ENCODE data around the gene FYN. TPM values are rescaled to one million over a fixed set of nuclear protein-coding genes. Genes with fewer than 3 reads are reported as not detected.

Gene FYN
- total RNA-seq, 4 donors from 2014 or later = 56.3 to 96.4 (median 81.8) TPM

DNA sequence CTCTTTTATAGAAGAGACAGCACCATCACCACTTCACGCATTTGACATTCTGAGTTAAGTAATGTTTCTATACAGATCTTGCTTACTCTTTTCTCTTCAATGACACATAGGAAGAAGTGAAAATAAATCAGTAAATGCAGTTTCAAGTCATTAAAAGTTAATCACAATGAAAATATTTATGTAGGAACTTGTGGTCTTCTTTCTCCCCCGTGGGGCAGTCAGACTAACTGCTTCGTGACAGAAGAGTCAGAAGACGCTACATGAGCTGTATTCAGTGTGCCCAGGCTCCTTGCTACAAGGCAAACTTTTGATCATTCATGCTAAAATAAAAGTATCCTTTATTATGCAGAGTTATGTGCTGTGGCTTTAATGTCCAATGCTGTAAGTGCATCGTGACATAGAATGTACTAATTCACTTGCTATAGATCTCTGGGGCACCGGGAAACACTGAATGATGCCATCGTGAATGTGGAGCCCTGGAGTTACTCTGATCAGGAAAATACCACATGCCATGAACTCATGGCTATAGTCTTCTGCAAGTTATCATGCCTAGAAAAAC is 149.8 kb downstream of the FYN start:
- H3K4me3 ChIP-seq (ENCODE audit: low read depth, poor library complexity, severe bottlenecking) = no peak overlapping the region
- WGBS, 2 donors = 75 to 78% methylated on average over 7 of the region's 7 CpGs
- intact Hi-C loops (cut with DNase I; ENCODE audit: low total_unique reads) = no loop called here
- no peak for DNase-seq (ENCODE audit: low spot score in 2 of 2)
- TF ChIP-seq, protein P1, sequence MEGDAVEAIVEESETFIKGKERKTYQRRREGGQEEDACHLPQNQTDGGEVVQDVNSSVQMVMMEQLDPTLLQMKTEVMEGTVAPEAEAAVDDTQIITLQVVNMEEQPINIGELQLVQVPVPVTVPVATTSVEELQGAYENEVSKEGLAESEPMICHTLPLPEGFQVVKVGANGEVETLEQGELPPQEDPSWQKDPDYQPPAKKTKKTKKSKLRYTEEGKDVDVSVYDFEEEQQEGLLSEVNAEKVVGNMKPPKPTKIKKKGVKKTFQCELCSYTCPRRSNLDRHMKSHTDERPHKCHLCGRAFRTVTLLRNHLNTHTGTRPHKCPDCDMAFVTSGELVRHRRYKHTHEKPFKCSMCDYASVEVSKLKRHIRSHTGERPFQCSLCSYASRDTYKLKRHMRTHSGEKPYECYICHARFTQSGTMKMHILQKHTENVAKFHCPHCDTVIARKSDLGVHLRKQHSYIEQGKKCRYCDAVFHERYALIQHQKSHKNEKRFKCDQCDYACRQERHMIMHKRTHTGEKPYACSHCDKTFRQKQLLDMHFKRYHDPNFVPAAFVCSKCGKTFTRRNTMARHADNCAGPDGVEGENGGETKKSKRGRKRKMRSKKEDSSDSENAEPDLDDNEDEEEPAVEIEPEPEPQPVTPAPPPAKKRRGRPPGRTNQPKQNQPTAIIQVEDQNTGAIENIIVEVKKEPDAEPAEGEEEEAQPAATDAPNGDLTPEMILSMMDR (IDR thresholded peaks at IDR 0.05) = no peak

DNA sequence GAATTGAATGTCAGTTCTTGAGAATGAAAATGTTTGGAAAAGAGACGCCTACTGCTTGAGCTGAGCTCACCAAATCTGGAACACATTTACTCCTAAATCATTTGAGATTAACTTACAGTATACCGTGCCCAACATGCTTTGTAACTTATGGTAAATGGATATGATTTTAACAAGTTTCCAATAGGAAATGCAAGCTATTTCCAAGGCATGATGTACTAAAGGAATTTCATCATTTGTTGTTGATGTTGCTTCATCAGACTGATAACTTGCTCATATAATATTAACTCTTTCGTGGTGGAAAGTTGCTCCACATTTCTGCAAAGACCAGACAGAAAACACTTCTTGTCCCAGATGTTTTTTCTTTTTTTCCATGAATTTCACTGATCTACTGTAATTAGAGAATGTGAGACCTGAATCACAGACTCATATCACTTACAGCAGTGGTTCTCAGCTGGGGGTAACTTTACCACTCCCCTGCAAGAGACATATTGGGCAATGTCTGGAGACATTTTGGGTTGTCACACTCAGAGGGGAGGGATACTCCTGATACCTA is 151.0 kb downstream of the FYN start:
- DNase-seq (ENCODE audit: low spot score in 2 of 2) = no peak
- WGBS, 2 donors = 34 to 39% methylated on average over 3 of the region's 3 CpGs
- intact Hi-C loops (cut with DNase I; ENCODE audit: low total_unique reads) = no loop called here
- H3K4me3 ChIP-seq (ENCODE audit: low read depth, poor library complexity, severe bottlenecking) = no peak overlapping the region
- TF ChIP-seq, protein P1 (IDR thresholded peaks at IDR 0.05) = no peak
- TF ChIP-seq POLR2A (IDR thresholded peaks at IDR 0.05) = no peak

DNA sequence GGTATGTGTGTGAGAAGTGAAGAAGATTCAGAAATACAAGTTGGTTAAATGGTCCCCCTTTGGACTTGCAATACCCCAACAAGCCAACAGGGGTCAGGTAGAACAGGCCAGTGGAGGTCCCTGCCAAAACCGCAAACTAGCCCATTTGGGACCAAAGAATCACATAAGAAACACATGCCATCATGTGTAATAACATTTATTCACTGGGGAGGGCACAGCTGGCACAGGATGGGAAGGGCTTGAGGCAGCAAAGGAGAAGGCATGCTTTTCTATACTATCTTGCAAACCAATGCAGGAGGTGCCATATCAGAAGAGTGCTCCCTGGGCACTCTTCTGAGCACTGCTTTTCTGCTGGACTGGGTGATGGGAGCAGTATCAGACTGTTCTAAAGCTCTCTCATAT is 151.5 kb downstream of the FYN start:
- WGBS, 2 donors = 56% methylated on average over 1 of the region's 1 CpG
- intact Hi-C loops (cut with DNase I; ENCODE audit: low total_unique reads) = no loop called here
- DNase-seq (ENCODE audit: low spot score in 2 of 2) = no peak
- TF ChIP-seq, protein P1 (IDR thresholded peaks at IDR 0.05) = no peak
- no peak for TF ChIP-seq POLR2A (IDR thresholded peaks at IDR 0.05)
- H3K4me3 ChIP-seq (ENCODE audit: low read depth, poor library complexity, severe bottlenecking) = no peak overlapping the region

DNA sequence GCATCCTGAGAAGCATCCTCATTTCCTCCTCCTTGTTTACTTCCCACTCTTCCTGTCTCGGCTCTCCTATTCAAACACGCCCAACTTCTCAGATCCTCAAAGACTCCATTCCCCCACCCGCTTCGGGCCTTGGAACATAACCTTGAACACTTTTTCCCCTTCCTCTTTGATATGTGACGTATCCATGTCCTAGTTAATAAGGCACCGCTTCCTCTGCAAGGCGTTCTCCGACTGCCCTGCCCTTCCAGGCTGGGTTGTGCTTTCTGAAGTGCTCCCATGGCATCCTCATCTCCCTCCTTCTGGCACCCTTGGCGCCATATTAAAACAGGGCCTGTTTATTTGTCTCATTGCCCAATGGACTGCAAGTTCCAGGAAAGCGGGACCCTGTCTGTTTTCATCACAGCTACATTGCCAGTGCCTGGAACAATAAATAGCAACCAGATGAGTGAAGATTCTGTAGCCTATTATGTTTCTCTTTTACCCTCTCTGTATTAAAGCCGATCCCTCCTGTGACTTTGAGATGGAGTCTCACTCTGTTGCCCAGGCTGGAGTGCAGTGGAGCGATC is 152.2 kb downstream of the FYN start:
- WGBS, 2 donors = 67 to 85% methylated on average over 12 of the region's 12 CpGs
- intact Hi-C loops (cut with DNase I; ENCODE audit: low total_unique reads) = no loop called here
- no peak for TF ChIP-seq POLR2A (IDR thresholded peaks at IDR 0.05)
- TF ChIP-seq, protein P1 (IDR thresholded peaks at IDR 0.05) = no peak
- no peak for DNase-seq (ENCODE audit: low spot score in 2 of 2)
- H3K4me3 ChIP-seq (ENCODE audit: low read depth, poor library complexity, severe bottlenecking) = no peak overlapping the region

DNA sequence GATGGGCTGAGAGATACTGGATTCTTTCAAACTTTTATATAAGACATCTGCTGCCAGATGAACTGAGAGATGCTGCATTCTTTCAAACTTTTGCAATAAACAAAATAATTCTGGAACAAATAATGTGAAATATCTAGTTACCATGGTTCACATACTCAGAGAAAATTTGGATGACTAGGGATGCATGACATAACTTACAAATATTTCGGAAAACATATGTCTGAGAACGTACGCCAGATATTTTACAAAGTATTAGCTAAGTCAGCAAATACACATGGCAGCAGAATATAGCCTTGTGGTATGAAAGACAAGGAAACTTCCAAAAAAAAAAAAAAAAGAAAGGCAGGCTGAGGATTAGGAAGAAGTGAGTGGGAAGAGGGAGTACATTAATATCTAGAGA is 154.3 kb downstream of the FYN start:
- no peak for DNase-seq (ENCODE audit: low spot score in 2 of 2)
- TF ChIP-seq, protein P1 (IDR thresholded peaks at IDR 0.05) = no peak
- no peak for TF ChIP-seq POLR2A (IDR thresholded peaks at IDR 0.05)
- intact Hi-C loops (cut with DNase I; ENCODE audit: low total_unique reads) = no loop called here
- 65 to 66% methylated on average over 3 of the region's 3 CpGs for WGBS, 2 donors
- no peak overlapping the region for H3K4me3 ChIP-seq (ENCODE audit: low read depth, poor library complexity, severe bottlenecking)

DNA sequence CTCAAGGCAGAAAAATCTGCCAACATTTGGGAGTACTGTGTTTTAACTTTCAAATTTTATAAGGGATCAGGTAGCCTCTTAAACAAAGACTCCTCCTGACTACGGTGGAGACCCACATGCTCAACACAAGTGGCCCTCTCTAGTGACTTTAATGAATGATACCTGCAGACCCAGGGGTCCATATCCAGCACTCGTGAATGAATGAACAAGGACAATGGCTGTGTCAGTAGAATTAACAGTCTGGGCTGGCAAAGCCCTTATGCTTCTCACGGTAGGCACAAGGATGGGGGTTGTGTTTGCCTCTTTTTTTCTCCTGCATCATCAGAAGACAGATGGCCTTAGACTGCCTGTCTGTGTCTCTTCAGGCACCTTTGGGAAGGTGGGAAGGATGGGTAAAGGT is 154.9 kb downstream of the FYN start:
- no peak overlapping the region for H3K4me3 ChIP-seq (ENCODE audit: low read depth, poor library complexity, severe bottlenecking)
- intact Hi-C loops (cut with DNase I; ENCODE audit: low total_unique reads) = no loop called here
- no peak for DNase-seq (ENCODE audit: low spot score in 2 of 2)
- TF ChIP-seq, protein P1 (IDR thresholded peaks at IDR 0.05) = no peak
- TF ChIP-seq POLR2A (IDR thresholded peaks at IDR 0.05) = no peak
- WGBS, 2 donors = 91 to 92% methylated on average over 3 of the region's 3 CpGs
